Lower leg skin (tissue), 4 donors: ENCODE data around the gene MYH9. TPM values are rescaled to one million over a fixed set of nuclear protein-coding genes. Genes with fewer than 3 reads are reported as not detected.

ENCODE experiments used
- DNase-seq, 2 donors: peaks; one replicate each; pipeline ENCODE4 v3.0.0-alpha.2; 2019; ENCODE audit warnings: low spot score in 2 of 2
- H3K4me3 ChIP-seq: fragments of 200-600 bp; sonication (generic); 2 replicates; pipeline ENCODE4 v1.5.1; 2017; ENCODE audit warnings: mild to moderate bottlenecking, low read depth; ENCODE audit not compliant: poor library complexity, severe bottlenecking
- POLR2A ChIP-seq, 2 donors: fragments of 450-650 bp; IDR thresholded peaks; one replicate each; pipeline ENCODE4 v1.6.1; 2016 to 2017; ENCODE audit warnings: antibody characterized with exemption in 2 of 2, mild to moderate bottlenecking in 1 of 2, moderate library complexity in 1 of 2
- WGBS, 2 donors: methylation state at CpG; one replicate each; pipeline ENCODE4 v1.1.5; 2018; 5-methylcytosine and 5-hydroxymethylcytosine counted together
- intact Hi-C: fragments of 100-400 bp; cut with DNase I; formaldehyde crosslinking; loops from one replicate; pipeline ENCODE4 v1.15.0; 2023; ENCODE audit warnings: low total_unique reads
- total RNA-seq, 4 donors: library from RNA; depleted of rRNA; stranded (reverse); fragments of >200 nt; gene quantifications; one replicate each; pipeline ENCODE4 v1.1.0, GENCODE V29; 2016
- TF ChIP-seq, protein P1 (sequence below), 3 donors: fragments of 450-650 bp; IDR thresholded peaks; one replicate each; pipeline ENCODE4 v1.5.1; 2016; ENCODE audit warnings: antibody characterized with exemption in 3 of 3, mild to moderate bottlenecking in 3 of 3, moderate library complexity in 2 of 3

MYH9 gene
- total RNA-seq, 4 donors from 2014 or later, result 258 to 335 (median 307) TPM

DNA sequence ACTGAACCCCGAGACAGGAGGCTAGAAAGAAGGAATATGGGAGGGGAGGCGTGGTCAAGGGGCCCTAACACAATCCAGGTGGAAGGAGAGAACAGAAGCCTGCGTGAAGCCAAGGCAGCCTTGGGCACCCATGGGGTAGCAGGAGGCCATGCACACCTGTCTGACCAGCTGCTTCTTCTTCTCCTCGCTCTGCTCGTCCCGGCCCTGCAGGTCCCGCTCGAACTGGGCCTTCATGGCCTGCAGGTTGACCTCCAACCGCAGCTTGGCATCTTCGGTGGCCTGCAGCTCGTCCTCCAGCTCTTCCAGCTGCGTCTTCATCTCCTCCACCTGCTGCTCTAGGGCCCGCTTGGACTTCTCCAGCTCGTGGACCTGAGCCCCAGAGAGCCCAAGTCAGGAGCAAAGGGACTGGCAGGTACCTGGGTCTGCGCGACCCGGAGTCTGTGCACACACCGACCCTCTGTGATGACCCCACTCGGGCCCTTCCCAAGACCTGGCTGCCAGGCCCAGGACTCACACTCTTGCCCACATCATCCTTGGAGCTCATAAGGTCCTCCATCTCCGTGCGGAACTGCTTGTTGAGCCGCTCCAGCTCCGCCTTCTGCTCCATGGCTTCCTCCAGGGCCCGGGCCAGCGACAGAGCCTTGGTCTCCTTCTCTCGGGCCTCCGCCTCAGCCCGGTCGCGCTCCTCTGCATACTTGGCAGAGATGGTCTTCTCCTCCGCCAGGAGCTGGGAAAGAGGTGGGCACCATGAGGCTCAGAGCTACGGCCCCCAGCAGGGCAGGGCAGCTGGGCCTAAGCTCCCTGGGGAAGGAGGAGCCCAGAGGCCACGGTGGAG is 99.0 kb downstream of the MYH9 start:
- H3K4me3 ChIP-seq, result no peak overlapping the region
- TF ChIP-seq, protein P1, sequence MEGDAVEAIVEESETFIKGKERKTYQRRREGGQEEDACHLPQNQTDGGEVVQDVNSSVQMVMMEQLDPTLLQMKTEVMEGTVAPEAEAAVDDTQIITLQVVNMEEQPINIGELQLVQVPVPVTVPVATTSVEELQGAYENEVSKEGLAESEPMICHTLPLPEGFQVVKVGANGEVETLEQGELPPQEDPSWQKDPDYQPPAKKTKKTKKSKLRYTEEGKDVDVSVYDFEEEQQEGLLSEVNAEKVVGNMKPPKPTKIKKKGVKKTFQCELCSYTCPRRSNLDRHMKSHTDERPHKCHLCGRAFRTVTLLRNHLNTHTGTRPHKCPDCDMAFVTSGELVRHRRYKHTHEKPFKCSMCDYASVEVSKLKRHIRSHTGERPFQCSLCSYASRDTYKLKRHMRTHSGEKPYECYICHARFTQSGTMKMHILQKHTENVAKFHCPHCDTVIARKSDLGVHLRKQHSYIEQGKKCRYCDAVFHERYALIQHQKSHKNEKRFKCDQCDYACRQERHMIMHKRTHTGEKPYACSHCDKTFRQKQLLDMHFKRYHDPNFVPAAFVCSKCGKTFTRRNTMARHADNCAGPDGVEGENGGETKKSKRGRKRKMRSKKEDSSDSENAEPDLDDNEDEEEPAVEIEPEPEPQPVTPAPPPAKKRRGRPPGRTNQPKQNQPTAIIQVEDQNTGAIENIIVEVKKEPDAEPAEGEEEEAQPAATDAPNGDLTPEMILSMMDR (IDR thresholded peaks at IDR 0.05), result no peak
- TF ChIP-seq POLR2A (IDR thresholded peaks at IDR 0.05), result no peak
- intact Hi-C loops, result loop anchor here (10.0 kb wide), 2 partner anchors 94 to 144 kb away; no protein-coding TSS in a partner anchor
- 87 to 94% methylated on average over 33 of the region's 33 CpGs for WGBS, 2 donors
- no peak for DNase-seq

DNA sequence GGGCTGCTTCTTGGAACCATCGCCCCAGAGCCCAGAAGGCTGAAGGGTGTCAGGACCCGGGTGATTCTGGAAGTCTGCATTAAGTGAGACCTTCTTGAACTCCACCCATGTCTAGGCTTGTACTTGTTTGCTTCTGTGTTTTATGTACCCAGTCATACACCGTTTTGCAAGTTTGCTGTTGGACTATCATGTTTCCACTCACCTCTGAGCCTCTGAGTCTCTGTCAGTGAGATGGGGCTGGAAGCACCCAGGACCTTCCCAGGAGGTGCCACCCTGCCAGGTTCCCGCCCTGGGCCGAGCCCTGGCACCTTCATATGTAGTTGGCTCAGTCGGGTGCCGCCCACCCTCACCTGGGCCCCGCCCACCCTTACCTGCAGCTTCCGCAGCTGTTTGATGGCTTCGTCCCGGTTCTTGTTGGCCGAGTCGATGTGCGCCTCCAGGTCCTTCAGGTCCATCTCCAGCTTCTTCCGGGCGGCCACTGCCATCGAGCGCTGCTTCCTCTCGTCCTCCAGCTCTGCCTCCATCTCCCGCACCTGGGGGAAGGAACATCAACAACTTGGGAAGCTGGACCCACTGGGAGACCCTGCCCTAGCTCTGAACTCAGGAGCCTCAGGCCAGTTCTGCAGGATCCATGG is 99.8 kb downstream of the MYH9 start:
- no peak overlapping the region for H3K4me3 ChIP-seq
- DNase-seq, result no peak
- 56 to 69% methylated on average over 19 to 20 of the region's 20 CpGs for WGBS, 2 donors
- TF ChIP-seq, protein P1 (IDR thresholded peaks at IDR 0.05), result no peak
- no peak for TF ChIP-seq POLR2A (IDR thresholded peaks at IDR 0.05)
- intact Hi-C loops, result loop anchor here (10.0 kb wide), 2 partner anchors 93 to 143 kb away; no protein-coding TSS in a partner anchor

DNA sequence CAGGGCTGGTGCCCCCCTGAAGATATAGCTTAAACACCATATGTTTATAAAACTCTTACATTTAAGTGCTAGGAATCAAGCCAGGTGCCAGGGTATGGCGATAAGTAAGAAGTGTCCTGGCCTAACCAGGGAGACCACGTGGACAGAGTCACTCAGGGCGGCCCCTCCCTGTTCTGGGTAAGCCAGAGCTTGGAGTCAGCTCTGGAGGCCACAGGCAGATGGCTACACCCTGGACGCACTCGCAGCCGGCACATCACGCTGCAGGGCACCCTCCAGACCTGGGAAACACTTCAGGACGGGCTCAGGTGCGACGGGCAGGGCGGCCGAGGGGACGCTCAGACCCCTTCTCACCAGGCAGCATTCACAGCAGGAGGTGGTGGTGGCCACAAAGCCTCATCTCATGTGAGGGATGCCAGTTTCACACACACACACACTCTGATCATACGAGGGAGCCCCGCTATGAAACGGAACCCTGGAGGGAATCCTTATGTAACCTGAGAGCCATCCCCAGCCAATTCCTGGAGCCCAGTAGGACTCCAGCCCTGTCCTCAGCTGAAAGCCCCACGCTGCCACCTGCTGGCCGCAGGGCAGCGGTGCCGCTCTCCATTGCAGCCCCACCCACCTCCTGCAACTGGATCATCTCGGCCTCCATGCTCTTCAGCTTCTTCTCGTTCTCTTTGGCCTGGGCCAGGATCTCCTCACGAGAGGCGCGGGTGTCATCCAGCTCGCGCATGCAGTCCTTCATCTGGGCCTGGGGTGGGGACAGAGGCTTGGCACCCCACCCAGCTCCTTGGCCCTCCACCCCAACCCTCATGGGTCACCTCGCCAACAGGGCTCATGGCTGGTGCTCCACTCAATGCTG is 101.4 kb downstream of the MYH9 start:
- 46 to 77% methylated on average over 19 to 27 of the region's 28 CpGs for WGBS, 2 donors
- peak; percentile 71 to 96 for DNase-seq
- H3K4me3 ChIP-seq, result no peak overlapping the region
- intact Hi-C loops, result loop anchor here (10.0 kb wide), 2 partner anchors 92 to 142 kb away; no protein-coding TSS in a partner anchor
- TF ChIP-seq POLR2A (IDR thresholded peaks at IDR 0.05), result no peak
- TF ChIP-seq, protein P1 (IDR thresholded peaks at IDR 0.05), result peak in 1 of 3 donors; percentile 84

GRCh38 chr22:36285545-36285944 is 102.2 kb downstream of the MYH9 start:
- TF ChIP-seq, protein P1 (IDR thresholded peaks at IDR 0.05), result no peak
- no peak for TF ChIP-seq POLR2A (IDR thresholded peaks at IDR 0.05)
- no peak for DNase-seq
- intact Hi-C loops, result loop anchor here (10.0 kb wide), 2 partner anchors 91 to 141 kb away; no protein-coding TSS in a partner anchor
- no peak overlapping the region for H3K4me3 ChIP-seq
- 86 to 89% methylated on average over 21 of the region's 21 CpGs for WGBS, 2 donors

DNA sequence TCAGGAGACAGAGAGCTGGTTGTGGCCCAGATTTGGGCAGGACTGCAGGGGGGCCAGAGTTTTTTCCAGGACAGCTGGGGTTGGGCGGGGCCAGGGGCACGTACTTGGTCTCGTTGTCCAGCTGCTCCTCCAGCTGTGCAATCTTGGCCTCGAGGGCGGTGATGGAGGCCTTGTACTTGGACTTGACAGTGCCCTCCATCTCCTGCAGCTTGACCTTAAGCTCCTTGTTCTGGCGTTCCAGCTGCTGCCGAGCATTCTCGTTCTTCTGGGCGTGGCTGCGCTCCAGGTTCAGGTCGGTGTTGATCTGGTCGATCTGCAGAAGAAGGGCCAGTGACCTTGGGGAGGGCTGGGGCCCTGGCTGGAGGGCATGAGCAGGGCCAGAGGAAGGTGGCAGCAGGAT is 102.8 kb downstream of the MYH9 start:
- intact Hi-C loops, result loop anchor here (10.0 kb wide), 2 partner anchors 90 to 140 kb away; no protein-coding TSS in a partner anchor
- H3K4me3 ChIP-seq, result no peak overlapping the region
- TF ChIP-seq, protein P1 (IDR thresholded peaks at IDR 0.05), result no peak
- no peak for TF ChIP-seq POLR2A (IDR thresholded peaks at IDR 0.05)
- DNase-seq, result no peak
- 70 to 78% methylated on average over 7 to 12 of the region's 12 CpGs for WGBS, 2 donors
